Measurements from ENCODE around the gene SLC15A3. TPM values are rescaled to one million over a fixed set of nuclear protein-coding genes. Genes with fewer than 3 reads are reported as not detected.

The SLC15A3 gene
- total and polyA plus RNA-seq, 2 experiments from 2014 or later: 14.2 to 15.8 TPM

DNA sequence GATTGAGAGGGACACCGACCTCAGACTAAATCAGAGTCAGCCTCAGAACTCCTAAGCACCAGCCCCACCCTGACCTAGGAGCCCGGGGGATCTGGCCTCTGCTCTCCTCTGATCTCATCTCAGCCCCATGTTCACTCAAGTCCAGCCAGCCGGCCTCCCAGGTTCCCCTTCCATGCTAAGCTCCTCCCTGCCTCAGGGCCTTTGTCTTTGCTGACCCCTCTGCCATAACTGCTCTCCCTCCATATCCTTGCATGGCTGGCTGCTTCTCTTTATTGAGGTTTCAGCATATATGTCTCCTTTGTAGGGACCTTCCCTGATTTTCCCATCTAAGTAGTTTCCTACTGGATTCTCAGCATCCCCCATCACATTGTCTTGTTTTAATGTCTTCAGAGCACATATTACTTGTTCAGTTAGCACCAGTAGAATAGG, 780 bp upstream of the SLC15A3 start:
- H3K27me3 ChIP-seq (ENCODE audit: insufficient read depth): peaks cover 30% of the 10 kb centered on the region
- ATAC-seq: peak; percentile 4; the same call in 1 of the 3 replicates
- H3K27ac Mint-ChIP-seq: no peak overlapping the region; the same call in 1 of the 2 replicates

DNA sequence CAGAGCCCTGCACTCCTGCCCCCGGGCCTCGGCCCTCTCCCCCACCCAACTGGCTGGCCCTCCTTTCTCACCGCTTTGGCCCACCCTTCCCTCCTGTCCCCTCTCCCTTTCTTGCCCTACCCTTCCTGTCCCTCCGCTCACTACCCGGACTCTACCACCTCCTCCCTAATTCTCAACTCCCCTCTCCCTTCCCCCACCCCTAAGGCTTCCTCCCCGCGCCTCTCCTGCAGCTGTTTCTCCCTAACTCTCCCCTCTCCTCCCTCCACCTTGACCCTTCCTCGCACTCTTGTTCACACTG, 421 bp downstream of the SLC15A3 start:
- Histone ChIP-seq H3K9me2 (ENCODE audit: insufficient read depth) (no peaks in the 10 kb centered on the region), H3K27me3 (ENCODE audit: insufficient read depth) (peaks cover 30% of the 10 kb centered on the region), H3K4me2 (peak overlapping the region; percentile 90), H4K20me1 (replicated peaks; ENCODE audit: insufficient read depth) (no peaks in the 10 kb centered on the region), H2AFZ (peak overlapping the region; percentile 99), H3K4me1 (ENCODE audit: insufficient read depth) (peaks cover 29% of the 10 kb centered on the region), H3F3A (replicated peaks; ENCODE audit: low read depth) (peaks cover 8% of the 10 kb centered on the region), H3K4me3 (peak overlapping the region; percentile 68), H3K36me3 (ENCODE audit: insufficient read depth) (no peaks in the 10 kb centered on the region), H3K27ac (ENCODE audit: low read depth) (no peak overlapping the region), H3K79me2 (replicated peaks; ENCODE audit: insufficient read depth) (peaks cover 6% of the 10 kb centered on the region; the same call in 1 of the 2 replicates)
- peaks cover 40% of the 10 kb centered on the region for H3K4me1 Mint-ChIP-seq
- H3K27me3 Mint-ChIP-seq (ENCODE audit: insufficient read depth, low read depth, poor library complexity): peaks cover 28% of the 10 kb centered on the region
- ATAC-seq: peak; percentile 41
- DNase-seq (ENCODE audit: low spot score): peak; percentile 72
- H3K9me3 Mint-ChIP-seq: no peaks in the 10 kb centered on the region
- peak overlapping the region; percentile 67 for H3K4me3 Mint-ChIP-seq
- no peaks in the 10 kb centered on the region for H3K36me3 Mint-ChIP-seq (ENCODE audit: low read depth)
- H3K27ac Mint-ChIP-seq: no peak overlapping the region
- peak; percentile 45; the same call in 1 of the 2 replicates for TF ChIP-seq POLR2AphosphoS5 (IDR thresholded peaks at IDR 0.05; ENCODE audit: low read depth)
- TF ChIP-seq, protein P1, sequence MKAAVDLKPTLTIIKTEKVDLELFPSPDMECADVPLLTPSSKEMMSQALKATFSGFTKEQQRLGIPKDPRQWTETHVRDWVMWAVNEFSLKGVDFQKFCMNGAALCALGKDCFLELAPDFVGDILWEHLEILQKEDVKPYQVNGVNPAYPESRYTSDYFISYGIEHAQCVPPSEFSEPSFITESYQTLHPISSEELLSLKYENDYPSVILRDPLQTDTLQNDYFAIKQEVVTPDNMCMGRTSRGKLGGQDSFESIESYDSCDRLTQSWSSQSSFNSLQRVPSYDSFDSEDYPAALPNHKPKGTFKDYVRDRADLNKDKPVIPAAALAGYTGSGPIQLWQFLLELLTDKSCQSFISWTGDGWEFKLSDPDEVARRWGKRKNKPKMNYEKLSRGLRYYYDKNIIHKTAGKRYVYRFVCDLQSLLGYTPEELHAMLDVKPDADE (IDR thresholded peaks at IDR 0.05): no peak
- no peak for TF ChIP-seq ZNF114 (CRISPR knock-in tag; IDR thresholded peaks at IDR 0.05)

More for the DNA sequence above, 780 bp upstream of the SLC15A3 start:
- Histone ChIP-seq H3K79me2 (replicated peaks; ENCODE audit: insufficient read depth) (peaks cover 6% of the 10 kb centered on the region; the same call in 1 of the 2 replicates), H3K4me2 (peak overlapping the region; percentile 90), H3K9me2 (ENCODE audit: insufficient read depth) (no peaks in the 10 kb centered on the region), H3K4me1 (ENCODE audit: insufficient read depth) (peaks cover 20% of the 10 kb centered on the region), H3K27ac (ENCODE audit: low read depth) (no peak overlapping the region), H2AFZ (peak overlapping the region; percentile 99), H4K20me1 (replicated peaks; ENCODE audit: insufficient read depth) (no peaks in the 10 kb centered on the region), H3K4me3 (peak overlapping the region; percentile 68), H3K36me3 (ENCODE audit: insufficient read depth) (no peaks in the 10 kb centered on the region), H3F3A (replicated peaks; ENCODE audit: low read depth) (peaks cover 5% of the 10 kb centered on the region)
- H3K9me3 Mint-ChIP-seq: no peaks in the 10 kb centered on the region
- peak overlapping the region; percentile 67 for H3K4me3 Mint-ChIP-seq
- H3K36me3 Mint-ChIP-seq (ENCODE audit: low read depth): no peaks in the 10 kb centered on the region
- peaks cover 30% of the 10 kb centered on the region for H3K4me1 Mint-ChIP-seq
- no peak for TF ChIP-seq EZH2phosphoT487 (IDR thresholded peaks at IDR 0.05; ENCODE audit: unreplicated experiment)
- TF ChIP-seq JUNB (IDR thresholded peaks at IDR 0.05; ENCODE audit: unreplicated experiment): no peak
- no peak for TF ChIP-seq CREB1 (CRISPR knock-in tag; IDR thresholded peaks at IDR 0.05; ENCODE audit: low read depth)
- no peak for TF ChIP-seq ZNF114 (CRISPR knock-in tag; IDR thresholded peaks at IDR 0.05)
- TF ChIP-seq, protein P2, sequence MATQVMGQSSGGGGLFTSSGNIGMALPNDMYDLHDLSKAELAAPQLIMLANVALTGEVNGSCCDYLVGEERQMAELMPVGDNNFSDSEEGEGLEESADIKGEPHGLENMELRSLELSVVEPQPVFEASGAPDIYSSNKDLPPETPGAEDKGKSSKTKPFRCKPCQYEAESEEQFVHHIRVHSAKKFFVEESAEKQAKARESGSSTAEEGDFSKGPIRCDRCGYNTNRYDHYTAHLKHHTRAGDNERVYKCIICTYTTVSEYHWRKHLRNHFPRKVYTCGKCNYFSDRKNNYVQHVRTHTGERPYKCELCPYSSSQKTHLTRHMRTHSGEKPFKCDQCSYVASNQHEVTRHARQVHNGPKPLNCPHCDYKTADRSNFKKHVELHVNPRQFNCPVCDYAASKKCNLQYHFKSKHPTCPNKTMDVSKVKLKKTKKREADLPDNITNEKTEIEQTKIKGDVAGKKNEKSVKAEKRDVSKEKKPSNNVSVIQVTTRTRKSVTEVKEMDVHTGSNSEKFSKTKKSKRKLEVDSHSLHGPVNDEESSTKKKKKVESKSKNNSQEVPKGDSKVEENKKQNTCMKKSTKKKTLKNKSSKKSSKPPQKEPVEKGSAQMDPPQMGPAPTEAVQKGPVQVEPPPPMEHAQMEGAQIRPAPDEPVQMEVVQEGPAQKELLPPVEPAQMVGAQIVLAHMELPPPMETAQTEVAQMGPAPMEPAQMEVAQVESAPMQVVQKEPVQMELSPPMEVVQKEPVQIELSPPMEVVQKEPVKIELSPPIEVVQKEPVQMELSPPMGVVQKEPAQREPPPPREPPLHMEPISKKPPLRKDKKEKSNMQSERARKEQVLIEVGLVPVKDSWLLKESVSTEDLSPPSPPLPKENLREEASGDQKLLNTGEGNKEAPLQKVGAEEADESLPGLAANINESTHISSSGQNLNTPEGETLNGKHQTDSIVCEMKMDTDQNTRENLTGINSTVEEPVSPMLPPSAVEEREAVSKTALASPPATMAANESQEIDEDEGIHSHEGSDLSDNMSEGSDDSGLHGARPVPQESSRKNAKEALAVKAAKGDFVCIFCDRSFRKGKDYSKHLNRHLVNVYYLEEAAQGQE (IDR thresholded peaks at IDR 0.05; ENCODE audit: unreplicated experiment): no peak
- no peak for TF ChIP-seq STAT1 (IDR thresholded peaks at IDR 0.05; ENCODE audit: unreplicated experiment)
- TF ChIP-seq, protein P1 (IDR thresholded peaks at IDR 0.05): no peak
- H3K27me3 Mint-ChIP-seq (ENCODE audit: insufficient read depth, low read depth, poor library complexity): peaks cover 30% of the 10 kb centered on the region
- no peak for DNase-seq (ENCODE audit: low spot score)
